ENCODE results near the gene GRAMD1A. TPM values are rescaled to one million over a fixed set of nuclear protein-coding genes. Genes with fewer than 3 reads are reported as not detected.

GRAMD1A gene
- total RNA-seq, 1 donor from 2014 or later: 27.2 TPM

- Histone ChIP-seq H3K36me3 (peaks cover 19% of the 10 kb centered on the region), H2AFZ (replicated peaks) (no peak overlapping the region), H3K27ac (no peak overlapping the region), H3K9me3 (ENCODE audit: low read depth) (peaks cover 17% of the 10 kb centered on the region), H3K27me3 (peaks cover 13% of the 10 kb centered on the region), H3K4me1 (no peaks in the 10 kb centered on the region), H3K4me3 (no peak overlapping the region), H3K4me2 (no peak overlapping the region), H4K20me1 (ENCODE audit: low read depth) (no peaks in the 10 kb centered on the region), H3F3A (ENCODE audit: low read depth) (peaks cover 6% of the 10 kb centered on the region), H3K9ac (no peak overlapping the region), H3K79me2 (ENCODE audit: low read depth) (no peaks in the 10 kb centered on the region)
- DNase-seq (ENCODE audit: low spot score): no peak
- H3K36me3 Mint-ChIP-seq: peaks cover 47% of the 10 kb centered on the region
- peaks cover 12% of the 10 kb centered on the region for H3K4me1 Mint-ChIP-seq
- TF ChIP-seq EZH2 (IDR thresholded peaks at IDR 0.05) (no peak), EZH2phosphoT487 (IDR thresholded peaks at IDR 0.05) (no peak), CTCF (IDR thresholded peaks at IDR 0.05) (no peak)
- H3K27me3 Mint-ChIP-seq (ENCODE audit: insufficient read depth, low read depth): peaks cover 9% of the 10 kb centered on the region
- peak overlapping the region; percentile 90 for H3K4me3 Mint-ChIP-seq
- peaks cover 64% of the 10 kb centered on the region for H3K9me3 Mint-ChIP-seq
- no peak overlapping the region for H3K27ac Mint-ChIP-seq
Measured at GRCh38 chr19:34961775-34962686, 38.1 kb upstream of the GRAMD1A start.

GRCh38 chr19:34962687-34963572 is 37.2 kb upstream of the GRAMD1A start:
- Histone ChIP-seq H3K9me3 (ENCODE audit: low read depth) (peaks cover 8% of the 10 kb centered on the region), H3K27me3 (peaks cover 13% of the 10 kb centered on the region), H4K20me1 (ENCODE audit: low read depth) (no peaks in the 10 kb centered on the region), H3K4me2 (peak overlapping the region; percentile 94), H3F3A (ENCODE audit: low read depth) (peaks cover 6% of the 10 kb centered on the region), H3K36me3 (peaks cover 10% of the 10 kb centered on the region), H3K27ac (no peak overlapping the region), H3K4me1 (no peaks in the 10 kb centered on the region), H3K9ac (peak overlapping the region; percentile 16), H2AFZ (replicated peaks) (peak overlapping the region; percentile 97), H3K79me2 (ENCODE audit: low read depth) (no peaks in the 10 kb centered on the region), H3K4me3 (peak overlapping the region; percentile 93)
- H3K27ac Mint-ChIP-seq: peak overlapping the region; percentile 17
- peaks cover 60% of the 10 kb centered on the region for H3K9me3 Mint-ChIP-seq
- peaks cover 12% of the 10 kb centered on the region for H3K4me1 Mint-ChIP-seq
- H3K27me3 Mint-ChIP-seq (ENCODE audit: insufficient read depth, low read depth): peaks cover 7% of the 10 kb centered on the region
- no peak for TF ChIP-seq EZH2phosphoT487 (IDR thresholded peaks at IDR 0.05)
- TF ChIP-seq EZH2 (IDR thresholded peaks at IDR 0.05): no peak
- TF ChIP-seq CTCF (IDR thresholded peaks at IDR 0.05): no peak
- peaks cover 40% of the 10 kb centered on the region for H3K36me3 Mint-ChIP-seq
- peak overlapping the region; percentile 90 for H3K4me3 Mint-ChIP-seq
- no peak for DNase-seq (ENCODE audit: low spot score)

GRCh38 chr19:34963573-34964406 is 36.3 kb upstream of the GRAMD1A start, which contains the start of gene ZNF792:
Gene ZNF792, minus strand, starts transcription at chr19:34964229. Its CDS starts 567 bp downstream, at chr19:34963662.
- Histone ChIP-seq H3K9ac (peak within 1 kb of the TSS; percentile 16), H3K79me2 (ENCODE audit: low read depth) (no peaks in the 10 kb centered on the region), H3K27ac (no peak within 1 kb of the TSS), H3K9me3 (ENCODE audit: low read depth) (no peaks in the 10 kb centered on the region), H3K27me3 (peaks cover 13% of the 10 kb centered on the region), H3K4me2 (peak within 1 kb of the TSS; percentile 94), H2AFZ (replicated peaks) (peak within 1 kb of the TSS; percentile 97), H3K4me1 (no peaks in the 10 kb centered on the region), H3F3A (ENCODE audit: low read depth) (no peaks in the 10 kb centered on the region), H4K20me1 (ENCODE audit: low read depth) (no peaks in the 10 kb centered on the region), H3K36me3 (peaks cover 1% of the 10 kb centered on the region), H3K4me3 (peak within 1 kb of the TSS; percentile 93)
- Mint-ChIP-seq H3K27ac (peak within 1 kb of the TSS; percentile 17), H3K36me3 (peaks cover 32% of the 10 kb centered on the region), H3K27me3 (ENCODE audit: insufficient read depth, low read depth) (peaks cover 7% of the 10 kb centered on the region), H3K4me1 (peaks cover 12% of the 10 kb centered on the region), H3K4me3 (peak within 1 kb of the TSS; percentile 90), H3K9me3 (peaks cover 60% of the 10 kb centered on the region)
- TF ChIP-seq CTCF (IDR thresholded peaks at IDR 0.05) (no peak), EZH2phosphoT487 (IDR thresholded peaks at IDR 0.05) (no peak), EZH2 (IDR thresholded peaks at IDR 0.05) (peak; percentile 70)
- peak; percentile 81 for DNase-seq (ENCODE audit: low spot score)
